HepG2 (cell line): ENCODE results near the gene HDAC8. TPM values are rescaled to one million over a fixed set of nuclear protein-coding genes. Genes with fewer than 3 reads are reported as not detected.

Source experiments
- CEBPB ChIP-seq: IDR thresholded peaks from 2 replicates; pipeline ENCODE4 v1.6.1; 2011; ENCODE audit warnings: low read depth, low read length, improper control_type of control experiment, borderline replicate concordance
- EHMT2 ChIP-seq: fragments of 200-600 bp; sonication (generic); IDR thresholded peaks from 2 replicates; pipeline ENCODE4 v1.7.0; 2017; ENCODE audit warnings: antibody characterized with exemption, low read depth, low read length, borderline replicate concordance
- HNF4G ChIP-seq, 2 experiments: sonication (generic) in 1 of 2; formaldehyde crosslinking in 1 of 2; IDR thresholded peaks; 2 replicates each; pipeline versions ENCODE4 v1.4.0 to v1.6.1; 2011 to 2020; ENCODE audit warnings: borderline replicate concordance in 2 of 2, low read depth in 2 of 2, mild to moderate bottlenecking in 2 of 2, low read length in 1 of 2, missing genetic modification reagents in 1 of 2, moderate library complexity in 1 of 2
- PHF8 ChIP-seq: sonication (generic); formaldehyde crosslinking; IDR thresholded peaks from 2 replicates; pipeline ENCODE4 v1.5.0; 2020; ENCODE audit warnings: missing genetic modification reagents
- YY1 ChIP-seq: IDR thresholded peaks from 2 replicates; pipeline ENCODE4 v1.6.1; 2011; ENCODE audit warnings: low read length, low read depth, moderate library complexity, mild to moderate bottlenecking; ENCODE audit not compliant: insufficient read depth, insufficient replicate concordance
- ZEB1 ChIP-seq: IDR thresholded peaks from 2 replicates; pipeline ENCODE4 v1.6.1; 2012; ENCODE audit warnings: mild to moderate bottlenecking, low read depth, inconsistent platforms; ENCODE audit not compliant: insufficient replicate concordance
- ZFP37 ChIP-seq: sonication (generic); formaldehyde crosslinking; IDR thresholded peaks from 2 replicates; pipeline ENCODE4 v1.4.0; 2020; ENCODE audit warnings: missing genetic modification reagents, borderline replicate concordance
- ZNF788 ChIP-seq: sonication (generic); formaldehyde crosslinking; IDR thresholded peaks from 2 replicates; pipeline ENCODE4 v1.5.0; 2020; ENCODE audit warnings: mild to moderate bottlenecking, missing genetic modification reagents, borderline replicate concordance
- polyA plus RNA-seq, 8 experiments: library from polyadenylated mRNA; depleted of rRNA in 3 of 8; stranded (reverse) in 7 of 8; unstranded in 1 of 8; fragments of >200 nt; fragmentation: Illumina TruSeq in 4 of 8; extraction: Trizol in 4 of 8; gene quantifications; 2 replicates each; pipeline versions ENCODE4 v1.2.1 to v1.2.3, GENCODE V29; 2011 to 2016; ENCODE audit warnings: low read depth in 4 of 8, missing spikeins in 1 of 8, mixed read lengths in 1 of 8; ENCODE audit not compliant: insufficient read depth in 1 of 8
- total RNA-seq, 5 experiments: library from RNA; depleted of rRNA; stranded (reverse); fragments of >200 nt; fragmentation: Illumina TruSeq; extraction: Trizol; gene quantifications; 2 replicates each; pipeline ENCODE4 v1.2.3, GENCODE V29; 2016; ENCODE audit warnings: low read depth in 1 of 5
- TF ChIP-seq, protein P1 (sequence below): sonication (generic); formaldehyde crosslinking; IDR thresholded peaks from 2 replicates; pipeline ENCODE4 v1.5.0; 2020; ENCODE audit warnings: missing genetic modification reagents
- TF ChIP-seq, protein P2 (sequence below): sonication (generic); formaldehyde crosslinking; IDR thresholded peaks from 2 replicates; pipeline ENCODE4 v1.4.0; 2020; ENCODE audit warnings: missing genetic modification reagents
- TF ChIP-seq, protein P3 (sequence below): sonication (generic); formaldehyde crosslinking; IDR thresholded peaks from 2 replicates; pipeline ENCODE4; 2020; ENCODE audit warnings: missing genetic modification reagents, mild to moderate bottlenecking, borderline replicate concordance
- TF ChIP-seq, protein P4 (sequence below): IDR thresholded peaks from 2 replicates; pipeline ENCODE4 v1.6.1; 2012; ENCODE audit warnings: inconsistent platforms
- TF ChIP-seq, protein P5 (sequence below): fragments of 450-650 bp; IDR thresholded peaks from 2 replicates; pipeline ENCODE4 v1.6.1; 2016
- TF ChIP-seq, protein P6 (sequence below): sonication (generic); formaldehyde crosslinking; IDR thresholded peaks from 2 replicates; pipeline ENCODE4 v1.5.0; 2020; ENCODE audit warnings: missing genetic modification reagents, mild to moderate bottlenecking, borderline replicate concordance
- TF ChIP-seq, protein P7 (sequence below): sonication (generic); formaldehyde crosslinking; IDR thresholded peaks from 2 replicates; pipeline ENCODE4 v1.4.0; 2020; ENCODE audit warnings: mild to moderate bottlenecking, missing genetic modification reagents

The HDAC8 gene
- total and polyA plus RNA-seq, 2 of the 13 experiments (the other 11 are each of a cell fraction or from before 2014, with no cell fraction given): 13.7 to 28.6 TPM

DNA sequence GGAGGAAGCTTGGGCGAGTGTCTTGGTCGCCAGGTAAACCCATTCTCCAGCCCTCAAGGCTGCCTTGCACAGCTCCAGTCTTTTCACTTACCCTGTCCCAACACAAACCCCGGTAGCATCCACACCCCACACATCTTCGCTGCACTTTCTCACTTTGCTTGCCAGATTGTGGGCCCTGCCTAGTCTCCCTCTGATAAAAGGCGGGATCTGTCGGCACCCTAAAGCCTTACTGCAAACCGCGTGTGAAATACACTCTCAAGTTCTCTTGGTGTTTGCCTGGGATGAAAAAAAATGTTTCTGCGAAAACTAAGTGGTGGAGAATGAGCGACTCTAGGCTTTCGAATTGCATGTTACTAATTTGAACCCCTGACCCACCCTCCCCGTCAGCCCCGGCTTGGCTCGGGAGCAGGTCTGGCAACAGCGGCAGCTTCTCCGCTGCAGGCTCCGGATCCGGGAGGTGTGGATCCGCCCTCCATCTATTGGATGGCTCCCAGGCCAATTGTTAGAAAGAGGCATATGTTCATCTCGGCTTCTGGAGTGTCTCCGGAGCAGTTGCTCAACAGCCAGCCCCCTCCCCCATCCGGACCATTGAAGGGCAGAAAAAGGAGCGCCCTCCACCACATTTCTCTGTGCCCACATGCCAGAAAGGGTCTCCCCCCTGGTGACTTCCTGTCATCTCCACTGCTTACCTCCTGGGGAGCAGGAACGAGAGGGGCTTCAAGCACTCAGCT is 263.9 kb downstream of the HDAC8 start (continued):
- TF ChIP-seq, protein P1, sequence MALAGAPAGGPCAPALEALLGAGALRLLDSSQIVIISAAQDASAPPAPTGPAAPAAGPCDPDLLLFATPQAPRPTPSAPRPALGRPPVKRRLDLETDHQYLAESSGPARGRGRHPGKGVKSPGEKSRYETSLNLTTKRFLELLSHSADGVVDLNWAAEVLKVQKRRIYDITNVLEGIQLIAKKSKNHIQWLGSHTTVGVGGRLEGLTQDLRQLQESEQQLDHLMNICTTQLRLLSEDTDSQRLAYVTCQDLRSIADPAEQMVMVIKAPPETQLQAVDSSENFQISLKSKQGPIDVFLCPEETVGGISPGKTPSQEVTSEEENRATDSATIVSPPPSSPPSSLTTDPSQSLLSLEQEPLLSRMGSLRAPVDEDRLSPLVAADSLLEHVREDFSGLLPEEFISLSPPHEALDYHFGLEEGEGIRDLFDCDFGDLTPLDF: no peak
- TF ChIP-seq, protein P2, sequence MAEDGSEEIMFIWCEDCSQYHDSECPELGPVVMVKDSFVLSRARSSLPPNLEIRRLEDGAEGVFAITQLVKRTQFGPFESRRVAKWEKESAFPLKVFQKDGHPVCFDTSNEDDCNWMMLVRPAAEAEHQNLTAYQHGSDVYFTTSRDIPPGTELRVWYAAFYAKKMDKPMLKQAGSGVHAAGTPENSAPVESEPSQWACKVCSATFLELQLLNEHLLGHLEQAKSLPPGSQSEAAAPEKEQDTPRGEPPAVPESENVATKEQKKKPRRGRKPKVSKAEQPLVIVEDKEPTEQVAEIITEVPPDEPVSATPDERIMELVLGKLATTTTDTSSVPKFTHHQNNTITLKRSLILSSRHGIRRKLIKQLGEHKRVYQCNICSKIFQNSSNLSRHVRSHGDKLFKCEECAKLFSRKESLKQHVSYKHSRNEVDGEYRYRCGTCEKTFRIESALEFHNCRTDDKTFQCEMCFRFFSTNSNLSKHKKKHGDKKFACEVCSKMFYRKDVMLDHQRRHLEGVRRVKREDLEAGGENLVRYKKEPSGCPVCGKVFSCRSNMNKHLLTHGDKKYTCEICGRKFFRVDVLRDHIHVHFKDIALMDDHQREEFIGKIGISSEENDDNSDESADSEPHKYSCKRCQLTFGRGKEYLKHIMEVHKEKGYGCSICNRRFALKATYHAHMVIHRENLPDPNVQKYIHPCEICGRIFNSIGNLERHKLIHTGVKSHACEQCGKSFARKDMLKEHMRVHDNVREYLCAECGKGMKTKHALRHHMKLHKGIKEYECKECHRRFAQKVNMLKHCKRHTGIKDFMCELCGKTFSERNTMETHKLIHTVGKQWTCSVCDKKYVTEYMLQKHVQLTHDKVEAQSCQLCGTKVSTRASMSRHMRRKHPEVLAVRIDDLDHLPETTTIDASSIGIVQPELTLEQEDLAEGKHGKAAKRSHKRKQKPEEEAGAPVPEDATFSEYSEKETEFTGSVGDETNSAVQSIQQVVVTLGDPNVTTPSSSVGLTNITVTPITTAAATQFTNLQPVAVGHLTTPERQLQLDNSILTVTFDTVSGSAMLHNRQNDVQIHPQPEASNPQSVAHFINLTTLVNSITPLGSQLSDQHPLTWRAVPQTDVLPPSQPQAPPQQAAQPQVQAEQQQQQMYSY (CRISPR knock-in tag): peak; percentile 98
- TF ChIP-seq ZFP37 (CRISPR knock-in tag) (no peak), ZNF788 (CRISPR knock-in tag) (no peak), HNF4G (IDR thresholded peaks at IDR 0.05; ENCODE audit: borderline replicate concordance, low read depth, low read length) (peak; percentile 17; the same call in 1 of the 2 replicates), HNF4G (CRISPR knock-in tag; IDR thresholded peaks at IDR 0.05; ENCODE audit: borderline replicate concordance, low read depth) (no peak), PHF8 (CRISPR knock-in tag) (no peak), YY1 (peak; percentile 23), EHMT2 (no peak), ZEB1 (no peak), CEBPB (peak; percentile 38; the same call in 1 of the 2 replicates)
- TF ChIP-seq, protein P3, sequence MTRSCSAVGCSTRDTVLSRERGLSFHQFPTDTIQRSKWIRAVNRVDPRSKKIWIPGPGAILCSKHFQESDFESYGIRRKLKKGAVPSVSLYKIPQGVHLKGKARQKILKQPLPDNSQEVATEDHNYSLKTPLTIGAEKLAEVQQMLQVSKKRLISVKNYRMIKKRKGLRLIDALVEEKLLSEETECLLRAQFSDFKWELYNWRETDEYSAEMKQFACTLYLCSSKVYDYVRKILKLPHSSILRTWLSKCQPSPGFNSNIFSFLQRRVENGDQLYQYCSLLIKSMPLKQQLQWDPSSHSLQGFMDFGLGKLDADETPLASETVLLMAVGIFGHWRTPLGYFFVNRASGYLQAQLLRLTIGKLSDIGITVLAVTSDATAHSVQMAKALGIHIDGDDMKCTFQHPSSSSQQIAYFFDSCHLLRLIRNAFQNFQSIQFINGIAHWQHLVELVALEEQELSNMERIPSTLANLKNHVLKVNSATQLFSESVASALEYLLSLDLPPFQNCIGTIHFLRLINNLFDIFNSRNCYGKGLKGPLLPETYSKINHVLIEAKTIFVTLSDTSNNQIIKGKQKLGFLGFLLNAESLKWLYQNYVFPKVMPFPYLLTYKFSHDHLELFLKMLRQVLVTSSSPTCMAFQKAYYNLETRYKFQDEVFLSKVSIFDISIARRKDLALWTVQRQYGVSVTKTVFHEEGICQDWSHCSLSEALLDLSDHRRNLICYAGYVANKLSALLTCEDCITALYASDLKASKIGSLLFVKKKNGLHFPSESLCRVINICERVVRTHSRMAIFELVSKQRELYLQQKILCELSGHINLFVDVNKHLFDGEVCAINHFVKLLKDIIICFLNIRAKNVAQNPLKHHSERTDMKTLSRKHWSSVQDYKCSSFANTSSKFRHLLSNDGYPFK (CRISPR knock-in tag): no peak
- TF ChIP-seq, protein P4, sequence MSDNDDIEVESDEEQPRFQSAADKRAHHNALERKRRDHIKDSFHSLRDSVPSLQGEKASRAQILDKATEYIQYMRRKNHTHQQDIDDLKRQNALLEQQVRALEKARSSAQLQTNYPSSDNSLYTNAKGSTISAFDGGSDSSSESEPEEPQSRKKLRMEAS: 0 out of 2 replicates have a peak, but pooled peaks have one; percentile 21
- TF ChIP-seq, protein P5, sequence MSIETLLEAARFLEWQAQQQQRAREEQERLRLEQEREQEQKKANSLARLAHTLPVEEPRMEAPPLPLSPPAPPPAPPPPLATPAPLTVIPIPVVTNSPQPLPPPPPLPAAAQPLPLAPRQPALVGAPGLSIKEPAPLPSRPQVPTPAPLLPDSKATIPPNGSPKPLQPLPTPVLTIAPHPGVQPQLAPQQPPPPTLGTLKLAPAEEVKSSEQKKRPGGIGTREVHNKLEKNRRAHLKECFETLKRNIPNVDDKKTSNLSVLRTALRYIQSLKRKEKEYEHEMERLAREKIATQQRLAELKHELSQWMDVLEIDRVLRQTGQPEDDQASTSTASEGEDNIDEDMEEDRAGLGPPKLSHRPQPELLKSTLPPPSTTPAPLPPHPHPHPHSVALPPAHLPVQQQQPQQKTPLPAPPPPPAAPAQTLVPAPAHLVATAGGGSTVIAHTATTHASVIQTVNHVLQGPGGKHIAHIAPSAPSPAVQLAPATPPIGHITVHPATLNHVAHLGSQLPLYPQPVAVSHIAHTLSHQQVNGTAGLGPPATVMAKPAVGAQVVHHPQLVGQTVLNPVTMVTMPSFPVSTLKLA: no peak
- TF ChIP-seq, protein P6, sequence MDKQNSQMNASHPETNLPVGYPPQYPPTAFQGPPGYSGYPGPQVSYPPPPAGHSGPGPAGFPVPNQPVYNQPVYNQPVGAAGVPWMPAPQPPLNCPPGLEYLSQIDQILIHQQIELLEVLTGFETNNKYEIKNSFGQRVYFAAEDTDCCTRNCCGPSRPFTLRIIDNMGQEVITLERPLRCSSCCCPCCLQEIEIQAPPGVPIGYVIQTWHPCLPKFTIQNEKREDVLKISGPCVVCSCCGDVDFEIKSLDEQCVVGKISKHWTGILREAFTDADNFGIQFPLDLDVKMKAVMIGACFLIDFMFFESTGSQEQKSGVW (CRISPR knock-in tag): no peak
- TF ChIP-seq, protein P7, sequence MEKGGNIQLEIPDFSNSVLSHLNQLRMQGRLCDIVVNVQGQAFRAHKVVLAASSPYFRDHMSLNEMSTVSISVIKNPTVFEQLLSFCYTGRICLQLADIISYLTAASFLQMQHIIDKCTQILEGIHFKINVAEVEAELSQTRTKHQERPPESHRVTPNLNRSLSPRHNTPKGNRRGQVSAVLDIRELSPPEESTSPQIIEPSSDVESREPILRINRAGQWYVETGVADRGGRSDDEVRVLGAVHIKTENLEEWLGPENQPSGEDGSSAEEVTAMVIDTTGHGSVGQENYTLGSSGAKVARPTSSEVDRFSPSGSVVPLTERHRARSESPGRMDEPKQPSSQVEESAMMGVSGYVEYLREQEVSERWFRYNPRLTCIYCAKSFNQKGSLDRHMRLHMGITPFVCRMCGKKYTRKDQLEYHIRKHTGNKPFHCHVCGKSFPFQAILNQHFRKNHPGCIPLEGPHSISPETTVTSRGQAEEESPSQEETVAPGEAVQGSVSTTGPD (CRISPR knock-in tag): no peak
